Neural cell (in vitro differentiated cells): ENCODE data around the gene NEK6. TPM values are rescaled to one million over a fixed set of nuclear protein-coding genes. Genes with fewer than 3 reads are reported as not detected.

Source experiments
- H2AFZ ChIP-seq: fragments of 200-600, 300-800 bp; sonication (generic), shearing (Covaris generic); 2 replicates; pipeline ENCODE4 v1.6.0; 2014; ENCODE audit warnings: low read depth, mild to moderate bottlenecking, antibody characterized with exemption, low read length, moderate library complexity
- H3F3A ChIP-seq: fragments of 200-600 bp; shearing (Covaris generic); 2 replicates; pipeline ENCODE4 v1.6.1; 2016; ENCODE audit warnings: mild to moderate bottlenecking, moderate library complexity, mixed read lengths, antibody characterized with exemption, low read length; ENCODE audit not compliant: insufficient read depth, poor library complexity, severe bottlenecking
- H3K27ac ChIP-seq: fragments of 200-600, 300-800 bp; sonication (generic), shearing (Covaris generic); 2 replicates; pipeline ENCODE4 v1.5.1; 2014; ENCODE audit warnings: mild to moderate bottlenecking, low read length, moderate library complexity
- H3K27me3 ChIP-seq: fragments of 300-800, 200-600 bp; sonication (generic), shearing (Covaris generic); 2 replicates; pipeline ENCODE4 v1.6.0; 2014; ENCODE audit warnings: mild to moderate bottlenecking, low read depth, low read length, moderate library complexity; ENCODE audit not compliant: insufficient read depth
- H3K36me3 ChIP-seq: fragments of 300-800, 200-600 bp; sonication (generic), shearing (Covaris generic); 2 replicates; pipeline ENCODE4 v1.5.1; 2014; ENCODE audit warnings: mild to moderate bottlenecking, antibody characterized with exemption, low read length, moderate library complexity; ENCODE audit not compliant: insufficient read depth
- H3K4me2 ChIP-seq: fragments of 300-800, 200-600 bp; sonication (generic), shearing (Covaris generic); 2 replicates; pipeline ENCODE4 v1.6.0; 2014; ENCODE audit warnings: mild to moderate bottlenecking, low read length
- H3K4me3 ChIP-seq: fragments of 300-800, 200-600 bp; sonication (generic), shearing (Covaris generic); 2 replicates; pipeline ENCODE4 v1.5.1; 2014; ENCODE audit warnings: mild to moderate bottlenecking, low read length, moderate library complexity
- H3K79me2 ChIP-seq: fragments of 200-600 bp; shearing (Covaris generic); replicated peaks from 2 replicates; pipeline ENCODE4 v1.6.0; 2014; ENCODE audit warnings: mild to moderate bottlenecking, low read length, moderate library complexity; ENCODE audit not compliant: insufficient read depth
- H3K9ac ChIP-seq: fragments of 300-800, 200-600 bp; sonication (generic), shearing (Covaris generic); 2 replicates; pipeline ENCODE4 v1.6.1; 2016; ENCODE audit warnings: mild to moderate bottlenecking, low read length, mixed read lengths
- H3K9me2 ChIP-seq: fragments of 200-600 bp; shearing (Covaris generic); 2 replicates; pipeline ENCODE4 v1.6.1; 2016; ENCODE audit warnings: mild to moderate bottlenecking, low read length, mixed read lengths; ENCODE audit not compliant: insufficient read depth
- H3K9me3 ChIP-seq: fragments of 200-600, 300-800 bp; sonication (generic), shearing (Covaris generic); 2 replicates; pipeline ENCODE4 v1.6.1; 2016; ENCODE audit warnings: mild to moderate bottlenecking, mixed run types, low read length, moderate library complexity, mixed read lengths
- H4K20me1 ChIP-seq: fragments of 200-600 bp; shearing (Covaris generic); 2 replicates; pipeline ENCODE4 v1.6.1; 2016; ENCODE audit warnings: mild to moderate bottlenecking, mixed run types; ENCODE audit not compliant: insufficient read depth
- CTCF ChIP-seq: fragments of 450-650 bp; IDR thresholded peaks from 2 replicates; pipeline ENCODE4 v1.5.1; 2014; ENCODE audit warnings: antibody characterized with exemption, mild to moderate bottlenecking, moderate library complexity; ENCODE audit not compliant: poor library complexity, severe bottlenecking
- EP300 ChIP-seq: fragments of 450-650 bp; conservative IDR thresholded peaks from 2 replicates; pipeline ENCODE4 v1.6.1; 2014; ENCODE audit warnings: antibody characterized with exemption, mild to moderate bottlenecking, moderate library complexity; ENCODE audit not compliant: poor library complexity, severe bottlenecking
- EZH2 ChIP-seq: fragments of 200-600, 300-800 bp; shearing (Covaris generic), sonication (generic); IDR thresholded peaks from 2 replicates; pipeline ENCODE4 v1.6.1; 2014; ENCODE audit warnings: antibody characterized with exemption, low read length, borderline replicate concordance, mild to moderate bottlenecking; ENCODE audit not compliant: insufficient read depth, poor library complexity, severe bottlenecking
- MXI1 ChIP-seq: fragments of 450-650 bp; conservative IDR thresholded peaks from 2 replicates; pipeline ENCODE4 v1.6.1; 2014; ENCODE audit warnings: antibody characterized with exemption, mild to moderate bottlenecking; ENCODE audit not compliant: poor library complexity, severe bottlenecking
- POLR2AphosphoS5 ChIP-seq: IDR thresholded peaks from 2 replicates; pipeline ENCODE4 v1.6.1; 2012
- RAD21 ChIP-seq: fragments of 450-650 bp; conservative IDR thresholded peaks from 2 replicates; pipeline ENCODE4 v1.6.1; 2014; ENCODE audit warnings: antibody characterized with exemption, mild to moderate bottlenecking, moderate library complexity
- REST ChIP-seq: IDR thresholded peaks from 2 replicates; pipeline ENCODE4 v1.6.1; 2012; ENCODE audit warnings: borderline replicate concordance
- SMC3 ChIP-seq: fragments of 450-650 bp; conservative IDR thresholded peaks from 2 replicates; pipeline ENCODE4 v1.6.1; 2014; ENCODE audit warnings: antibody characterized with exemption, mild to moderate bottlenecking, moderate library complexity; ENCODE audit not compliant: poor library complexity
- TAF1 ChIP-seq: IDR thresholded peaks from 2 replicates; pipeline ENCODE4 v1.6.1; 2012; ENCODE audit warnings: low read depth
- polyA plus RNA-seq: library from polyadenylated mRNA; depleted of rRNA; stranded (reverse); fragments of >200 nt; gene quantifications from 2 replicates; pipeline ENCODE4 v1.2.3, GENCODE V29; 2014

The NEK6 gene
- polyA plus RNA-seq, 1 donor from 2014 or later, result 4.6 TPM

- Histone ChIP-seq H3K79me2 (no peaks in the 10 kb centered on the region), H3K9me2 (no peaks in the 10 kb centered on the region), H3F3A (no peaks in the 10 kb centered on the region), H3K4me2 (no peak overlapping the region), H3K9me3 (no peaks in the 10 kb centered on the region), H2AFZ (no peak overlapping the region), H3K36me3 (no peaks in the 10 kb centered on the region), H4K20me1 (no peaks in the 10 kb centered on the region), H3K4me3 (no peak overlapping the region), H3K27me3 (no peaks in the 10 kb centered on the region), H3K27ac (no peak overlapping the region), H3K9ac (no peak overlapping the region)
- no peak for TF ChIP-seq TAF1
Measured at GRCh38 chr9:124302921-124303320, 45.2 kb downstream of the NEK6 start.

GRCh38 chr9:124303762-124304161, 46.0 kb downstream of the NEK6 start:
- Histone ChIP-seq H4K20me1 (no peaks in the 10 kb centered on the region), H3K27me3 (no peaks in the 10 kb centered on the region), H3K4me2 (no peak overlapping the region), H3K4me3 (no peak overlapping the region), H2AFZ (no peak overlapping the region), H3K79me2 (no peaks in the 10 kb centered on the region), H3K9me2 (no peaks in the 10 kb centered on the region), H3K9ac (no peak overlapping the region), H3K9me3 (no peaks in the 10 kb centered on the region), H3K27ac (no peak overlapping the region), H3K36me3 (no peaks in the 10 kb centered on the region), H3F3A (no peaks in the 10 kb centered on the region)
- no peak for TF ChIP-seq EZH2
- TF ChIP-seq SMC3, result no peak
- no peak for TF ChIP-seq EP300
- no peak for TF ChIP-seq POLR2AphosphoS5
- TF ChIP-seq MXI1, result no peak
- TF ChIP-seq TAF1, result no peak
- TF ChIP-seq CTCF, result no peak
- TF ChIP-seq REST, result no peak
- no peak for TF ChIP-seq RAD21

GRCh38 chr9:124304285-124304684, 46.5 kb downstream of the NEK6 start:
- no peaks in the 10 kb centered on the region for H3K9me3 ChIP-seq
- H2AFZ ChIP-seq, result no peak overlapping the region
- no peak overlapping the region for H3K27ac ChIP-seq
- no peaks in the 10 kb centered on the region for H3F3A ChIP-seq
- no peak overlapping the region for H3K4me2 ChIP-seq
- no peaks in the 10 kb centered on the region for H4K20me1 ChIP-seq
- no peaks in the 10 kb centered on the region for H3K27me3 ChIP-seq
- H3K79me2 ChIP-seq, result no peaks in the 10 kb centered on the region
- no peaks in the 10 kb centered on the region for H3K9me2 ChIP-seq
- H3K36me3 ChIP-seq, result no peaks in the 10 kb centered on the region
- H3K9ac ChIP-seq, result no peak overlapping the region
- TF ChIP-seq RAD21, result no peak
- TF ChIP-seq CTCF, result no peak
- TF ChIP-seq SMC3, result no peak
- TF ChIP-seq EP300, result no peak
- TF ChIP-seq TAF1, result no peak
- no peak for TF ChIP-seq REST
- no peak for TF ChIP-seq EZH2
- no peak for TF ChIP-seq MXI1
- no peak for TF ChIP-seq POLR2AphosphoS5
- no peak overlapping the region for H3K4me3 ChIP-seq
